Neural progenitor cell (in vitro differentiated cells): ENCODE data around the gene L3MBTL1.

Source experiments
- EZH2 ChIP-seq: fragments of 200-600 bp; sonication (generic); IDR thresholded peaks from 2 replicates; pipeline ENCODE4 v1.6.1; 2017; ENCODE audit warnings: antibody characterized with exemption, mild to moderate bottlenecking, moderate library complexity
- TF ChIP-seq, protein P1 (sequence below): fragments of 200-600 bp; sonication (generic); IDR thresholded peaks from 2 replicates; pipeline ENCODE4 v1.5.1; 2017; ENCODE audit warnings: antibody characterized with exemption, mild to moderate bottlenecking

DNA sequence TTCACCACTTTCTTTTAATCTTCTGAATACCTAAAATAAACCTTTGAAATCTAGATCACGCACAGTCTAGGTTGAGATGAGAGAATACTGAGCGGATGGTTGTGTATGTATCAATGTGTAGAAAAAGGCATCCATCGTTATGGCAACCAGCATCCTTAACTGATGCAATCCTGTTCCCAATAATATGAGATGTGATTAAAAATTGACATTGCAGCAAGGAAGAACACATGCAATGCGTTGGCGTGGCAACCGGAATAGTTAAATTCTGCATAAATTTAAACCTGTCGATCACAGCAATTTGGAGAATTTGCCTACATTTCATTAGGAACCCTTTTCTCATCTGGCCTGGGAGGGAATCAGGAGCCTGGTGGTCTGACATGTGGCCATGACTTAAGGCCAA lies 1.3 kb upstream of the L3MBTL1 start:
- TF ChIP-seq, protein P1, sequence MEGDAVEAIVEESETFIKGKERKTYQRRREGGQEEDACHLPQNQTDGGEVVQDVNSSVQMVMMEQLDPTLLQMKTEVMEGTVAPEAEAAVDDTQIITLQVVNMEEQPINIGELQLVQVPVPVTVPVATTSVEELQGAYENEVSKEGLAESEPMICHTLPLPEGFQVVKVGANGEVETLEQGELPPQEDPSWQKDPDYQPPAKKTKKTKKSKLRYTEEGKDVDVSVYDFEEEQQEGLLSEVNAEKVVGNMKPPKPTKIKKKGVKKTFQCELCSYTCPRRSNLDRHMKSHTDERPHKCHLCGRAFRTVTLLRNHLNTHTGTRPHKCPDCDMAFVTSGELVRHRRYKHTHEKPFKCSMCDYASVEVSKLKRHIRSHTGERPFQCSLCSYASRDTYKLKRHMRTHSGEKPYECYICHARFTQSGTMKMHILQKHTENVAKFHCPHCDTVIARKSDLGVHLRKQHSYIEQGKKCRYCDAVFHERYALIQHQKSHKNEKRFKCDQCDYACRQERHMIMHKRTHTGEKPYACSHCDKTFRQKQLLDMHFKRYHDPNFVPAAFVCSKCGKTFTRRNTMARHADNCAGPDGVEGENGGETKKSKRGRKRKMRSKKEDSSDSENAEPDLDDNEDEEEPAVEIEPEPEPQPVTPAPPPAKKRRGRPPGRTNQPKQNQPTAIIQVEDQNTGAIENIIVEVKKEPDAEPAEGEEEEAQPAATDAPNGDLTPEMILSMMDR = no peak
- no peak for TF ChIP-seq EZH2
